Rectal smooth muscle tissue (tissue), 1 donor: ENCODE results near the gene SPNS2.

Source experiments
- H3K27ac ChIP-seq: one replicate; pipeline ENCODE4 v1.7.0; 2013; ENCODE audit warnings: low read depth, low read length, inconsistent platforms
- H3K27me3 ChIP-seq: one replicate; pipeline ENCODE4 v1.7.0; 2013; ENCODE audit warnings: low read length; ENCODE audit not compliant: control insufficient read depth, insufficient read depth
- H3K36me3 ChIP-seq: one replicate; pipeline ENCODE4 v1.7.0; 2013; ENCODE audit warnings: low read length; ENCODE audit not compliant: control insufficient read depth, insufficient read depth
- H3K4me1 ChIP-seq: one replicate; pipeline ENCODE4 v1.7.0; 2013; ENCODE audit warnings: low read length; ENCODE audit not compliant: control insufficient read depth, insufficient read depth
- H3K4me3 ChIP-seq: one replicate; pipeline ENCODE4 v1.7.0; 2013; ENCODE audit warnings: low read length
- H3K9ac ChIP-seq: one replicate; pipeline ENCODE4 v1.7.0; 2013; ENCODE audit warnings: low read length

Gene SPNS2

GRCh38 chr17:4475463-4475862 lies 23.2 kb upstream of the SPNS2 start:
- H3K4me3 ChIP-seq, result no peak overlapping the region
- no peak overlapping the region for H3K27ac ChIP-seq
- no peaks in the 10 kb centered on the region for H3K4me1 ChIP-seq
- H3K9ac ChIP-seq, result no peak overlapping the region
- H3K27me3 ChIP-seq, result no peaks in the 10 kb centered on the region
- no peaks in the 10 kb centered on the region for H3K36me3 ChIP-seq

- no peaks in the 10 kb centered on the region for H3K36me3 ChIP-seq
- H3K27ac ChIP-seq, result no peak overlapping the region
- no peak overlapping the region for H3K4me3 ChIP-seq
- H3K4me1 ChIP-seq, result no peaks in the 10 kb centered on the region
- H3K27me3 ChIP-seq, result no peaks in the 10 kb centered on the region
- H3K9ac ChIP-seq, result no peak overlapping the region
These were observed 22.7 kb upstream of the SPNS2 start for GRCh38 chr17:4476017-4476416.

GRCh38 chr17:4476511-4477070 lies 22.1 kb upstream of the SPNS2 start:
- Histone ChIP-seq H3K36me3 (no peaks in the 10 kb centered on the region), H3K4me1 (no peaks in the 10 kb centered on the region), H3K4me3 (no peak overlapping the region), H3K27me3 (no peaks in the 10 kb centered on the region), H3K9ac (no peak overlapping the region), H3K27ac (no peak overlapping the region)

- Histone ChIP-seq H3K9ac (no peak overlapping the region), H3K27ac (no peak overlapping the region), H3K36me3 (no peaks in the 10 kb centered on the region), H3K27me3 (no peaks in the 10 kb centered on the region), H3K4me1 (no peaks in the 10 kb centered on the region), H3K4me3 (no peak overlapping the region)
These were observed 21.4 kb upstream of the SPNS2 start for GRCh38 chr17:4477255-4477791.

GRCh38 chr17:4478318-4478830 lies 20.3 kb upstream of the SPNS2 start:
- Histone ChIP-seq H3K27me3 (no peaks in the 10 kb centered on the region), H3K27ac (no peak overlapping the region), H3K4me3 (no peak overlapping the region), H3K36me3 (no peaks in the 10 kb centered on the region), H3K4me1 (no peaks in the 10 kb centered on the region), H3K9ac (no peak overlapping the region)

GRCh38 chr17:4479340-4479981 lies 19.2 kb upstream of the SPNS2 start:
- no peaks in the 10 kb centered on the region for H3K4me1 ChIP-seq
- no peaks in the 10 kb centered on the region for H3K27me3 ChIP-seq
- H3K4me3 ChIP-seq, result no peak overlapping the region
- no peak overlapping the region for H3K9ac ChIP-seq
- H3K27ac ChIP-seq, result no peak overlapping the region
- H3K36me3 ChIP-seq, result no peaks in the 10 kb centered on the region

- no peaks in the 10 kb centered on the region for H3K36me3 ChIP-seq
- H3K27ac ChIP-seq, result no peak overlapping the region
These were observed 18.5 kb upstream of the SPNS2 start for GRCh38 chr17:4479982-4480751.

GRCh38 chr17:4480929-4481898 lies 17.5 kb upstream of the SPNS2 start:
- Histone ChIP-seq H3K36me3 (no peaks in the 10 kb centered on the region), H3K4me3 (peak overlapping the region; percentile 33), H3K27me3 (no peaks in the 10 kb centered on the region), H3K27ac (no peak overlapping the region), H3K4me1 (no peaks in the 10 kb centered on the region), H3K9ac (no peak overlapping the region)

More at GRCh38 chr17:4479982-4480751, 18.5 kb upstream of the SPNS2 start:
- Histone ChIP-seq H3K9ac (no peak overlapping the region), H3K4me3 (no peak overlapping the region), H3K4me1 (no peaks in the 10 kb centered on the region), H3K27me3 (no peaks in the 10 kb centered on the region)

- Histone ChIP-seq H3K27ac (no peak overlapping the region), H3K9ac (no peak overlapping the region), H3K4me3 (no peak overlapping the region), H3K4me1 (no peaks in the 10 kb centered on the region), H3K27me3 (no peaks in the 10 kb centered on the region), H3K36me3 (no peaks in the 10 kb centered on the region)
These were observed 16.2 kb upstream of the SPNS2 start for GRCh38 chr17:4482338-4483011.

- Histone ChIP-seq H3K27ac (no peak overlapping the region), H3K27me3 (no peaks in the 10 kb centered on the region), H3K9ac (no peak overlapping the region), H3K4me3 (no peak overlapping the region), H3K4me1 (no peaks in the 10 kb centered on the region), H3K36me3 (no peaks in the 10 kb centered on the region)
These were observed 15.5 kb upstream of the SPNS2 start for GRCh38 chr17:4483012-4483840.
